ENCODE data around the gene HTT. TPM values are rescaled to one million over a fixed set of nuclear protein-coding genes. Genes with fewer than 3 reads are reported as not detected.

Gene HTT
- total RNA-seq, 1 donor from 2014 or later = 65.2 TPM

DNA sequence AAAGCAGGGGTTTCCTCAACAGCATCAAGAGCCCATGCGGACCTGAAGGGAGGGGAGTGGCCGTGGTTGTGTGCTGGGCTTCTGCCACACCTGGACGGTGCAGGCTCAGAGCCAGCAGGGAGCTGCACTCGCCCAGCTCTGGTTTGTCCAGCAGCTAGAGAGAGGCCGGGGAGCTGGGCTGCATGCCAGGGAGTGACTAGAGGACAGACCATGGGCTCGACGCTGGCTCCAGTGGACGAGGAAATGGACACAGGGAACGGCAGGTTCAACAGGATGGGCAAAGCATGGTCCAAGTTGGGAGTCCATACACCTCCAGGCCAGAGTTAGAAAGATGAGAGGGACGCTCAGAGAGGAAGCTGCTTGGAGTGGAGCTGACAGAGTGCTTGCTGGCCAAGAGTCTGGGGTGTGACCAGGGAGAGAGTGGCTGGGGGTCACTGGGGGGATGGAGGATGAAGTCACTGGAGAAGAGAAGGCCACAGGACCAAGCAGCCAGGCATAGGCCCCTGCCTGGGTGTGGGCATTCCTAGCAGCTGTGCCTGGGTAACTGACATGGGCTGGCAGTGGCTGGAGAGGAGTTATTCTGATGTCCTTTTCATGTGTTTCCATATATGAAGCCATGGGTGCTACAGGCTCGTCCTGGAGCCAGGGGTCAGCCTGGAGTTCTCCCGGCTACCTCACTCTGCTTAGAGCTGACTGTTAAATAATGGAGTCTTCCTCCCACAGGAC is 43.0 kb upstream of the HTT start:
- peaks cover 2% of the 10 kb centered on the region for H3K27me3 ChIP-seq (ENCODE audit: insufficient read depth, low read length)
- H3K9me3 Mint-ChIP-seq (ENCODE audit: unreplicated experiment) = no peaks in the 10 kb centered on the region
- H3K36me3 ChIP-seq (ENCODE audit: insufficient read depth, low read length) = no peaks in the 10 kb centered on the region
- FAIRE-seq (no peak), DNase-seq (ENCODE audit: low read depth) (no peak)
- H4K20me1 ChIP-seq (ENCODE audit: insufficient read depth, low read length) = no peaks in the 10 kb centered on the region
- H3K4me1 Mint-ChIP-seq (ENCODE audit: low read depth, unreplicated experiment) = no peaks in the 10 kb centered on the region
- H3K4me1 ChIP-seq (ENCODE audit: insufficient read depth, low read length) = no peaks in the 10 kb centered on the region
- no peaks in the 10 kb centered on the region for H3K79me2 ChIP-seq (ENCODE audit: insufficient read depth, low read length)
- TF ChIP-seq EZH2 (IDR thresholded peaks at IDR 0.05; ENCODE audit: insufficient read depth, low read length) = no peak
- no peak for TF ChIP-seq CTCF (IDR thresholded peaks at IDR 0.05; ENCODE audit: insufficient read depth, low read depth, low read length)
- H3K4me2 ChIP-seq (ENCODE audit: low read length) = no peak overlapping the region
- no peaks in the 10 kb centered on the region for H3K9me3 ChIP-seq (ENCODE audit: insufficient read depth, low read depth, low read length)
- peaks cover 4% of the 10 kb centered on the region for H3K36me3 Mint-ChIP-seq (ENCODE audit: low read depth, unreplicated experiment)
- H3K4me3 ChIP-seq (ENCODE audit: insufficient read depth, low read depth, low read length) = no peak overlapping the region
- H3K27ac Mint-ChIP-seq (ENCODE audit: unreplicated experiment) = no peak overlapping the region
- no peak overlapping the region for H3K4me3 Mint-ChIP-seq (ENCODE audit: unreplicated experiment)
- peaks cover 56% of the 10 kb centered on the region for H3K27me3 Mint-ChIP-seq (ENCODE audit: low read depth, unreplicated experiment)
- no peak overlapping the region for H3K27ac ChIP-seq (ENCODE audit: low read depth, low read length)
- H3K9ac ChIP-seq (ENCODE audit: low read length) = no peak overlapping the region
- H2AFZ ChIP-seq (ENCODE audit: low read depth, low read length) = no peak overlapping the region

DNA sequence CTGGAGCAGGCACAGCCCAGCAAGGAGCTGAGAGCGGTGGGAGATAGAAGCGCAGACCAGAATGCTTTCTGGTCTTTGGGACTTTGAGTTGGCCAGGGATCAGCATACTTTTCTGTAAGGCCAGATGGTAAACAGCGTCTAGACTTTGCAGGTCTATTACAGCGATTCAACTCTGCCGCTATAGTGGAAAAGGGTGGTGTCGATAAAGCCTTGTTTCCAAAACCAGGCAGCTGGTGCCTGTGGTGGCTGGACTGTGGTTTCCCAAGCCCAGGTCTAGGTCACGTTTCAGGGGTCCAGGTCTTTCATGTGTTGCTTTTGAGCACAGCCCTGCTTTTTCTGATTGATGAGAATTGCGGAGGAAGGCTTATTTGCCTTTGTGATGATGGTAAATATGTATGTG is 40.2 kb upstream of the HTT start:
- no peak overlapping the region for H3K9ac ChIP-seq (ENCODE audit: low read length)
- H4K20me1 ChIP-seq (ENCODE audit: insufficient read depth, low read length) = no peaks in the 10 kb centered on the region
- no peaks in the 10 kb centered on the region for H3K4me1 ChIP-seq (ENCODE audit: insufficient read depth, low read length)
- H3K27ac Mint-ChIP-seq (ENCODE audit: unreplicated experiment) = no peak overlapping the region
- no peaks in the 10 kb centered on the region for H3K4me1 Mint-ChIP-seq (ENCODE audit: low read depth, unreplicated experiment)
- no peaks in the 10 kb centered on the region for H3K36me3 ChIP-seq (ENCODE audit: insufficient read depth, low read length)
- H3K4me2 ChIP-seq (ENCODE audit: low read length) = no peak overlapping the region
- H3K9me3 Mint-ChIP-seq (ENCODE audit: unreplicated experiment) = no peaks in the 10 kb centered on the region
- peaks cover 57% of the 10 kb centered on the region for H3K27me3 Mint-ChIP-seq (ENCODE audit: low read depth, unreplicated experiment)
- peaks cover 2% of the 10 kb centered on the region for H3K27me3 ChIP-seq (ENCODE audit: insufficient read depth, low read length)
- H3K4me3 Mint-ChIP-seq (ENCODE audit: unreplicated experiment) = no peak overlapping the region
- no peak overlapping the region for H3K4me3 ChIP-seq (ENCODE audit: insufficient read depth, low read depth, low read length)
- peaks cover 4% of the 10 kb centered on the region for H3K36me3 Mint-ChIP-seq (ENCODE audit: low read depth, unreplicated experiment)
- DNase-seq (ENCODE audit: low read depth) (no peak), FAIRE-seq (no peak)
- no peak overlapping the region for H3K27ac ChIP-seq (ENCODE audit: low read depth, low read length)
- TF ChIP-seq EZH2 (IDR thresholded peaks at IDR 0.05; ENCODE audit: insufficient read depth, low read length) = no peak
- no peak for TF ChIP-seq CTCF (IDR thresholded peaks at IDR 0.05; ENCODE audit: insufficient read depth, low read depth, low read length)
- no peaks in the 10 kb centered on the region for H3K9me3 ChIP-seq (ENCODE audit: insufficient read depth, low read depth, low read length)
- H2AFZ ChIP-seq (ENCODE audit: low read depth, low read length) = no peak overlapping the region
- H3K79me2 ChIP-seq (ENCODE audit: insufficient read depth, low read length) = no peaks in the 10 kb centered on the region

DNA sequence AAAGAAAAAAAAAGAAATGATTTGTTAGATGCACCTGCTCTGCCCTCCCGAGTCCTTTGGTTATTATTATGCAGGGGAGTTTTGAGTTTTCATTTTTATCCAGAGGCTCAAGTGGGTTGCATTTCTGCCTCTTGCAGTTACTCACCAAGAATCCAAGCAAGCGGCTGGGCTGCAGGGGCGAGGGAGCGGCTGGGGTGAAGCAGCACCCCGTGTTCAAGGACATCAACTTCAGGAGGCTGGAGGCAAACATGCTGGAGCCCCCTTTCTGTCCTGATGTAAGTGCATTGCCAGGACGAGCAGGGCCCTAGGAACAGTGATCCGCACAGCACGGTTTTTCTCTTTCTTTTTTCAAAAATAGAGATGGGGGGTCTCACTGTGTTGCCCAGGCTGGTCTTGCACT is 39.2 kb upstream of the HTT start:
- no peak overlapping the region for H3K27ac ChIP-seq (ENCODE audit: low read depth, low read length)
- no peak overlapping the region for H3K4me3 ChIP-seq (ENCODE audit: insufficient read depth, low read depth, low read length)
- no peaks in the 10 kb centered on the region for H3K79me2 ChIP-seq (ENCODE audit: insufficient read depth, low read length)
- H3K4me1 ChIP-seq (ENCODE audit: insufficient read depth, low read length) = no peaks in the 10 kb centered on the region
- Mint-ChIP-seq H3K9me3 (ENCODE audit: unreplicated experiment) (no peaks in the 10 kb centered on the region), H3K4me1 (ENCODE audit: low read depth, unreplicated experiment) (no peaks in the 10 kb centered on the region), H3K27me3 (ENCODE audit: low read depth, unreplicated experiment) (peaks cover 58% of the 10 kb centered on the region), H3K36me3 (ENCODE audit: low read depth, unreplicated experiment) (peaks cover 3% of the 10 kb centered on the region), H3K27ac (ENCODE audit: unreplicated experiment) (no peak overlapping the region), H3K4me3 (ENCODE audit: unreplicated experiment) (no peak overlapping the region)
- no peaks in the 10 kb centered on the region for H3K36me3 ChIP-seq (ENCODE audit: insufficient read depth, low read length)
- no peak overlapping the region for H3K4me2 ChIP-seq (ENCODE audit: low read length)
- H3K27me3 ChIP-seq (ENCODE audit: insufficient read depth, low read length) = peaks cover 2% of the 10 kb centered on the region
- no peak for TF ChIP-seq EZH2 (IDR thresholded peaks at IDR 0.05; ENCODE audit: insufficient read depth, low read length)
- no peaks in the 10 kb centered on the region for H3K9me3 ChIP-seq (ENCODE audit: insufficient read depth, low read depth, low read length)
- FAIRE-seq (no peak), DNase-seq (ENCODE audit: low read depth) (no peak)
- no peak overlapping the region for H2AFZ ChIP-seq (ENCODE audit: low read depth, low read length)
- H4K20me1 ChIP-seq (ENCODE audit: insufficient read depth, low read length) = no peaks in the 10 kb centered on the region
- no peak overlapping the region for H3K9ac ChIP-seq (ENCODE audit: low read length)

All from astrocyte (in vitro differentiated cells and primary cell).